Fibroblast of mammary gland (primary cell): ENCODE measurements around the gene RPL37A.
A peak's percentile ranks its signal among the peaks of the same experiment; 100 is the strongest.

Source experiments
- DNase-seq: peaks from one replicate; pipeline ENCODE4 v3.0.0-alpha.2; 2010; ENCODE audit warnings: low read depth
- H3K4me3 ChIP-seq: 2 replicates; pipeline ENCODE4 v1.5.1; 2011; ENCODE audit warnings: low read depth, mild to moderate bottlenecking, low read length, moderate library complexity; ENCODE audit not compliant: control insufficient read depth
- CTCF ChIP-seq: conservative IDR thresholded peaks from 2 replicates; pipeline ENCODE4 v1.5.1; 2011; ENCODE audit warnings: low read depth, low read length, inconsistent platforms; ENCODE audit not compliant: control insufficient read depth, insufficient read depth

Gene RPL37A

GRCh38 chr2:216546241-216546640 lies 47.6 kb downstream of the RPL37A start:
- no peak for TF ChIP-seq CTCF
- H3K4me3 ChIP-seq = no peak overlapping the region
- no peak for DNase-seq

DNA sequence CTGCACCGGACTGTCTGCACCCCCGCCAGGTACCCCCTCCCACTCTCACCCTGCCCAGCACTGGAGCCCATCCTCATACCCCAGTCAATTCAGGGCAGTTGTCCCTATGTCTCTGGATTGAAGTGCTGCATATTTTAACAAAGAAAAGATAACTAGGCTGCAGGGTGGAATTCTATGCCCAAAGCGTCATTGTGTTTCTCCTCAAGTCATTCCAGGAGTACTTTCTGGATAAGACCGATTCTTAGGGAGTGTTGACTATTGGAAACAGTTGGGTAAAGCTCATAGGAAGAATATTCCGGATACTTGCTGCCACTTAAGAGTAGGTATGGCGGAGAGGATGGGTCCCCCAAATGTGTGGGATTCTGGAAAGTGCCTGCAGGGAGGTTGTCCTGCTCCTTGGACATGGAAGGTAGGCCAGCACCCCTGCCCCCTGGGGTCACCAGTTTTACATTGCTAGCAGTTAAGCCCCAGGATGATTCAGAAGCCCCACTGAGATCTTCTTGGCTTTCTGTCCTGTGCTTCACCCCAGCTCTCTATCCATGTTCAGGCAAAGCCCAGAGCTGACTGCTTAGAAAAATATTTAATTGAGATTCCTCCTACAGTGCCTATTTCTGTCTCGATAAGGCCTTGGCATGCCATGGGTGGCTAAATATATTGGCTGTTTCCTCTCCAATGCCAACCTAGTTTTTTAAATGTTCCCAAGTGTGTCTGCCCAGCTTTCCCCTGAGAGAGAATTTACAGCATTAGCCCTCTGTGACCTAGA lies 48.2 kb downstream of the RPL37A start:
- H3K4me3 ChIP-seq = no peak overlapping the region
- TF ChIP-seq CTCF = no peak
- peak; percentile 38 for DNase-seq

GRCh38 chr2:216548901-216549331 lies 50.3 kb downstream of the RPL37A start:
- TF ChIP-seq CTCF = no peak
- no peak overlapping the region for H3K4me3 ChIP-seq
- peak; percentile 53 for DNase-seq

- TF ChIP-seq CTCF = no peak
- no peak for DNase-seq
- no peak overlapping the region for H3K4me3 ChIP-seq
Measured at GRCh38 chr2:216549926-216550690, 51.5 kb downstream of the RPL37A start.

DNA sequence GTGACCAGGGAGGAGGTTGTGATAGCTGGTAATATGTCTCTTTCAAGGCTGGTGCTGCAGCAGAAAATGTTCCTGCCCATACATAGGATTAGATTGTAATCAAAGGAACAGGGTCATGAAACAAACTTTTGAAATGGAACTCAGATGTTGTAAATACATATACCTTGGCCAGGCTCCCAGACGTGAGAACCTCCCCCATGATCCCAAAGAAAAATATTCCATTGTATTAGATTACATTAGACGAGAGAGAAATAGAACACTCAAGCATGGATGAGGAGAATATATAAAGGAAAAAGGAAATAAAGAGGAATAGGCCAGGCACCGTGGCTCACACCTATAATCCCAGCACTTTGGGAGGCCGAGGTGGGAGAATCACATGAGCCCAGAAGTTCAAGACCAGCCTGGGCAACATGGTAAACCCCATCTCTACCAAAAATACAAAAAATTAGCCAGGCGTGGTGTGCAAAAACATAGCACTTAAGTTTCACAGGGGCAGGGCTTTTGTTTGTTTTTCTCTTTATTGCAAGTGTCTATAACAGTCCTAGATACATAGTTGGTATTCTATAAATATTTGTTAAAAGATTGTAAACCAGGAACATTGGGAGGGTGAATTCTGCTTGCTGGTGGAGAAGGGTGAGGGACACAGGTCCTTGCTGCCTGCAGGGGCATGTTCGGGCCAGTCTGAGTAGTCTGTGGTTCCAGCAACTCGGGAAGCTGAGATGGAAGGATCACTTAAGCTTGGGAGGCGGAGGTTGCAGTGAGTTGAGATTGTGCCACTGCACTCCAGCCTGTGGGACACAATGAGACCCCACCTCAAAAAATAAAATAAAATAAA lies 52.8 kb downstream of the RPL37A start:
- no peak for TF ChIP-seq CTCF
- peak; percentile 50 for DNase-seq
- H3K4me3 ChIP-seq = no peak overlapping the region

- TF ChIP-seq CTCF = no peak
- no peak for DNase-seq
- no peak overlapping the region for H3K4me3 ChIP-seq
Measured at GRCh38 chr2:216553093-216553478, 54.4 kb downstream of the RPL37A start.
